ENCODE data around the gene RPL36.

GRCh38 chr19:5673752-5674151, 16.3 kb upstream of the RPL36 start:
- TF ChIP-seq CTCF (IDR thresholded peaks at IDR 0.05) (no peak), POLR2A (IDR thresholded peaks at IDR 0.05) (no peak), POLR2AphosphoS5 (IDR thresholded peaks at IDR 0.05) (no peak)

Measured in upper lobe of left lung (tissue), 4 donors.